ENCODE data around the gene FURIN.
"Not testable (repeated sequence)": the region's sequence is repeated elsewhere in the genome, so short reads cannot be mapped to it uniquely, and the experiment has no call there.

The FURIN gene

DNA sequence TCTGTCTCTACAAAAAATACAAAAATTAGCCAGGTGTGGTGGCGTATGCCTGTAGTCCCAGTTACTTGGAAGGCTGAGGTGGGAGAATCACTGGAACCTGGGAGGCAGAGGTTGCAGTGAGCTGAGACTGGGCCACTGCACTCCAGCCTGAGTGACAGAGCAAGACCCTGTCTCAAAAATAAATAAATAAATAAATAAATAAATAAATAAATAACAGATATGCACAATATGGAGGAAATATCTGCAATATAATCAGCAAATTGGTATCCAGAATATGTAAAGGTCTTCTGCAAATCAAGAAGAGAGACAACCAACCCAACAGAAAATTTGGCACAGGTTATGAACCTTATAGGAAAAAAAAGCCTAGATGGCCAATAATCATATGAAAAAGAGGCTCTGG is 19.0 kb upstream of the FURIN start:
- H3K9me3 ChIP-seq (ENCODE audit: control insufficient read depth, insufficient read depth, low read length); H3K4me3 ChIP-seq (ENCODE audit: low read depth, low read length); H3K27me3 ChIP-seq (ENCODE audit: control insufficient read depth, insufficient read depth, low read length); H3K9ac ChIP-seq (ENCODE audit: low read depth, low read length); H3K36me3 ChIP-seq (ENCODE audit: control insufficient read depth, insufficient read depth, low read length); H3K4me1 ChIP-seq (ENCODE audit: control insufficient read depth, insufficient read depth, low read length): not testable (repeated sequence)

DNA sequence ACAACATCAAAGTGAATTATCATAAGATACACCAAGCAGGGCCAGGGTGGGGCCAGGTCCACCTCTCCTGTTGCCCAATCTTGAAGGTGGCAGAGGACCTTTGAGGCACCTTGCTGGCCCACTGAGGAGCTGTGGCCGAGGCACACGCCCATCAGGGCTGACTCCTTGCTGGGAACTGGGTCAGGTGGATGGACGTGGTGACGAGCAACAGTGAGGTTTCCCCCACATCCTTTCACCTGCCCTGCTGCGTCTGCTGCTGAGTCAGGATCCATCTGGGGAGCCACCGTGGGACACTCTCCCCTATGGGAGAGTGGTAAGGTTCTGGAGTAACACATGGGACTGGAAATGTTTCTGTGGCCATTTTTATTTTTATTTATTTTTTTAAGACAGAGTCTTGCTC is 17.3 kb upstream of the FURIN start:
- no peaks in the 10 kb centered on the region for H3K36me3 ChIP-seq (ENCODE audit: control insufficient read depth, insufficient read depth, low read length)
- H3K4me3 ChIP-seq (ENCODE audit: low read depth, low read length) = no peak overlapping the region
- H3K4me1 ChIP-seq (ENCODE audit: control insufficient read depth, insufficient read depth, low read length) = no peaks in the 10 kb centered on the region
- H3K9me3 ChIP-seq (ENCODE audit: control insufficient read depth, insufficient read depth, low read length) = no peaks in the 10 kb centered on the region
- H3K9ac ChIP-seq (ENCODE audit: low read depth, low read length) = no peak overlapping the region
- H3K27me3 ChIP-seq (ENCODE audit: control insufficient read depth, insufficient read depth, low read length) = no peaks in the 10 kb centered on the region

GRCh38 chr15:90851940-90852339 is 16.4 kb upstream of the FURIN start:
- Histone ChIP-seq H3K27me3 (ENCODE audit: control insufficient read depth, insufficient read depth, low read length) (no peaks in the 10 kb centered on the region), H3K4me3 (ENCODE audit: low read depth, low read length) (no peak overlapping the region), H3K9ac (ENCODE audit: low read depth, low read length) (no peak overlapping the region), H3K36me3 (ENCODE audit: control insufficient read depth, insufficient read depth, low read length) (no peaks in the 10 kb centered on the region), H3K9me3 (ENCODE audit: control insufficient read depth, insufficient read depth, low read length) (no peaks in the 10 kb centered on the region), H3K4me1 (ENCODE audit: control insufficient read depth, insufficient read depth, low read length) (no peaks in the 10 kb centered on the region)

GRCh38 chr15:90855139-90855538 is 13.2 kb upstream of the FURIN start:
- Histone ChIP-seq H3K4me1 (ENCODE audit: control insufficient read depth, insufficient read depth, low read length) (peaks cover 6% of the 10 kb centered on the region), H3K9ac (ENCODE audit: low read depth, low read length) (no peak overlapping the region), H3K4me3 (ENCODE audit: low read depth, low read length) (no peak overlapping the region)

GRCh38 chr15:90857337-90857736 is 11.1 kb upstream of the FURIN start:
- Histone ChIP-seq H3K27me3 (ENCODE audit: control insufficient read depth, insufficient read depth, low read length) (no peaks in the 10 kb centered on the region), H3K4me3 (ENCODE audit: low read depth, low read length) (no peak overlapping the region), H3K36me3 (ENCODE audit: control insufficient read depth, insufficient read depth, low read length) (no peaks in the 10 kb centered on the region), H3K9ac (ENCODE audit: low read depth, low read length) (no peak overlapping the region), H3K4me1 (ENCODE audit: control insufficient read depth, insufficient read depth, low read length) (peaks cover 6% of the 10 kb centered on the region), H3K9me3 (ENCODE audit: control insufficient read depth, insufficient read depth, low read length) (no peaks in the 10 kb centered on the region)

More at GRCh38 chr15:90855139-90855538, 13.2 kb upstream of the FURIN start:
- H3K27me3 ChIP-seq (ENCODE audit: control insufficient read depth, insufficient read depth, low read length) = no peaks in the 10 kb centered on the region
- no peaks in the 10 kb centered on the region for H3K9me3 ChIP-seq (ENCODE audit: control insufficient read depth, insufficient read depth, low read length)
- no peaks in the 10 kb centered on the region for H3K36me3 ChIP-seq (ENCODE audit: control insufficient read depth, insufficient read depth, low read length)

GRCh38 chr15:90857883-90858443 is 10.4 kb upstream of the FURIN start:
- no peaks in the 10 kb centered on the region for H3K36me3 ChIP-seq (ENCODE audit: control insufficient read depth, insufficient read depth, low read length)
- peaks cover 6% of the 10 kb centered on the region for H3K4me1 ChIP-seq (ENCODE audit: control insufficient read depth, insufficient read depth, low read length)
- no peaks in the 10 kb centered on the region for H3K27me3 ChIP-seq (ENCODE audit: control insufficient read depth, insufficient read depth, low read length)
- no peaks in the 10 kb centered on the region for H3K9me3 ChIP-seq (ENCODE audit: control insufficient read depth, insufficient read depth, low read length)
- H3K9ac ChIP-seq (ENCODE audit: low read depth, low read length) = no peak overlapping the region
- no peak overlapping the region for H3K4me3 ChIP-seq (ENCODE audit: low read depth, low read length)

- Histone ChIP-seq H3K9ac (ENCODE audit: low read depth, low read length) (no peak overlapping the region), H3K36me3 (ENCODE audit: control insufficient read depth, insufficient read depth, low read length) (no peaks in the 10 kb centered on the region), H3K4me1 (ENCODE audit: control insufficient read depth, insufficient read depth, low read length) (peaks cover 6% of the 10 kb centered on the region), H3K4me3 (ENCODE audit: low read depth, low read length) (no peak overlapping the region), H3K9me3 (ENCODE audit: control insufficient read depth, insufficient read depth, low read length) (no peaks in the 10 kb centered on the region), H3K27me3 (ENCODE audit: control insufficient read depth, insufficient read depth, low read length) (no peaks in the 10 kb centered on the region)
Observed at GRCh38 chr15:90859234-90860131, 8.9 kb upstream of the FURIN start.

GRCh38 chr15:90860450-90860849 is 7.9 kb upstream of the FURIN start:
- no peaks in the 10 kb centered on the region for H3K27me3 ChIP-seq (ENCODE audit: control insufficient read depth, insufficient read depth, low read length)
- no peak overlapping the region for H3K4me3 ChIP-seq (ENCODE audit: low read depth, low read length)
- H3K36me3 ChIP-seq (ENCODE audit: control insufficient read depth, insufficient read depth, low read length) = no peaks in the 10 kb centered on the region
- no peaks in the 10 kb centered on the region for H3K9me3 ChIP-seq (ENCODE audit: control insufficient read depth, insufficient read depth, low read length)
- no peak overlapping the region for H3K9ac ChIP-seq (ENCODE audit: low read depth, low read length)
- H3K4me1 ChIP-seq (ENCODE audit: control insufficient read depth, insufficient read depth, low read length) = peaks cover 6% of the 10 kb centered on the region

DNA sequence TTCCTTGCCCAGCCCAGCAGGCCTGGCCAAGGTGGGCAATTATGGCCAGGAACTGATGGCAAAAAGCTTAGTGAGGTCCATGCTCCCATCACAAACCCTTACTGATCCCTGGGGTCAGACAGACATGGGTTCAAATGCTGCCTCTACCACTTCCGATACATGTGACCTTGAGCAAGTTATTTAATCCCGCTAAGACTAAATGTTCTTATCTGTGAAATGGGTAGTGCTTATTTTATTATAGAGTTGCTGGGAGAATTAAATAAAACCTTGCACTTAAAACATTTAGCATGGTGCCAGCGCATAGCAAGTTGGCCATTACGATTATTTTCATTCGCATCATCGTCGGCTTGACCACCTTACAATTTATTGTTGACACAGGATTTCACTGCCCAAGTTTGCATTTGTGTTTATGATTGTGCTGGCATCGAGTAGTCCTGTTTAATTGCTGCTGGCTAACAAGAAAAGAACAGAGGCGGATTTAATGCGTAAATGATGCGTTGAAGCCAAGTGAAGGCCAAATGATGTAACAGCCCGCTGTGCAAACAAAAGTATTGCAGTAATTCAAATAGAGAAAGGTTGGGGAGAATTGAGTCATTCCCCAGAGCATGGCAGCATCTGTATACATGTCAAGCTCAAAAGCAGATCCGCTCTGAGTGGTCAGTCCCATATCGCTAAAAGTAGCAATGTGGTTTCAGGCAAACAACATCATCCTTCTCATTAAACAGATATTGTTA is 7.3 kb upstream of the FURIN start:
- no peaks in the 10 kb centered on the region for H3K27me3 ChIP-seq (ENCODE audit: control insufficient read depth, insufficient read depth, low read length)
- peaks cover 6% of the 10 kb centered on the region for H3K4me1 ChIP-seq (ENCODE audit: control insufficient read depth, insufficient read depth, low read length)
- H3K9ac ChIP-seq (ENCODE audit: low read depth, low read length) = no peak overlapping the region
- no peaks in the 10 kb centered on the region for H3K36me3 ChIP-seq (ENCODE audit: control insufficient read depth, insufficient read depth, low read length)
- no peaks in the 10 kb centered on the region for H3K9me3 ChIP-seq (ENCODE audit: control insufficient read depth, insufficient read depth, low read length)
- H3K4me3 ChIP-seq (ENCODE audit: low read depth, low read length) = no peak overlapping the region

- peaks cover 6% of the 10 kb centered on the region for H3K4me1 ChIP-seq (ENCODE audit: control insufficient read depth, insufficient read depth, low read length)
- H3K4me3 ChIP-seq (ENCODE audit: low read depth, low read length) = no peak overlapping the region
- H3K9ac ChIP-seq (ENCODE audit: low read depth, low read length) = no peak overlapping the region
- no peaks in the 10 kb centered on the region for H3K27me3 ChIP-seq (ENCODE audit: control insufficient read depth, insufficient read depth, low read length)
- no peaks in the 10 kb centered on the region for H3K36me3 ChIP-seq (ENCODE audit: control insufficient read depth, insufficient read depth, low read length)
- H3K9me3 ChIP-seq (ENCODE audit: control insufficient read depth, insufficient read depth, low read length) = no peaks in the 10 kb centered on the region
Observed at GRCh38 chr15:90862487-90862886, 5.9 kb upstream of the FURIN start.

- peaks cover 7% of the 10 kb centered on the region for H3K4me1 ChIP-seq (ENCODE audit: control insufficient read depth, insufficient read depth, low read length)
- H3K36me3 ChIP-seq (ENCODE audit: control insufficient read depth, insufficient read depth, low read length) = no peaks in the 10 kb centered on the region
- H3K27me3 ChIP-seq (ENCODE audit: control insufficient read depth, insufficient read depth, low read length) = no peaks in the 10 kb centered on the region
- no peak overlapping the region for H3K9ac ChIP-seq (ENCODE audit: low read depth, low read length)
- no peak overlapping the region for H3K4me3 ChIP-seq (ENCODE audit: low read depth, low read length)
- H3K9me3 ChIP-seq (ENCODE audit: control insufficient read depth, insufficient read depth, low read length) = no peaks in the 10 kb centered on the region
Observed at GRCh38 chr15:90862964-90863778, 5.2 kb upstream of the FURIN start.
